LHCN-M2 (cell line): ENCODE data around the gene MMD2. TPM values are rescaled to one million over a fixed set of nuclear protein-coding genes. Genes with fewer than 3 reads are reported as not detected.
"Not testable (repeated sequence)": the region's sequence is repeated elsewhere in the genome, so short reads cannot be mapped to it uniquely, and the experiment has no call there.

Experiments used
- DNase-seq: peaks from one replicate; pipeline ENCODE4 v3.0.0-alpha.2; 2012; ENCODE audit warnings: low read depth
- polyA plus RNA-seq: library from polyadenylated mRNA; unstranded; fragments of >200 nt; gene quantifications from one replicate; pipeline ENCODE4 v1.2.1, GENCODE V29; 2012; ENCODE audit warnings: missing spikeins
- total RNA-seq: library from RNA; depleted of rRNA; stranded (reverse); fragments of >200 nt; gene quantifications from 2 replicates; pipeline ENCODE4 v1.2.3, GENCODE V29; 2014; rRNA removed

MMD2 gene, protein sequence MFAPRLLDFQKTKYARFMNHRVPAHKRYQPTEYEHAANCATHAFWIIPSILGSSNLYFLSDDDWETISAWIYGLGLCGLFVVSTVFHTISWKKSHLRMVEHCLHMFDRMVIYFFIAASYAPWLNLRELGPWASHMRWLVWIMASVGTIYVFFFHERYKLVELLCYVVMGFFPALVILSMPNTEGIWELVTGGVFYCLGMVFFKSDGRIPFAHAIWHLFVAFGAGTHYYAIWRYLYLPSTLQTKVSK
- total RNA-seq = not detected in 2 replicates
- polyA plus RNA-seq = not detected

DNA sequence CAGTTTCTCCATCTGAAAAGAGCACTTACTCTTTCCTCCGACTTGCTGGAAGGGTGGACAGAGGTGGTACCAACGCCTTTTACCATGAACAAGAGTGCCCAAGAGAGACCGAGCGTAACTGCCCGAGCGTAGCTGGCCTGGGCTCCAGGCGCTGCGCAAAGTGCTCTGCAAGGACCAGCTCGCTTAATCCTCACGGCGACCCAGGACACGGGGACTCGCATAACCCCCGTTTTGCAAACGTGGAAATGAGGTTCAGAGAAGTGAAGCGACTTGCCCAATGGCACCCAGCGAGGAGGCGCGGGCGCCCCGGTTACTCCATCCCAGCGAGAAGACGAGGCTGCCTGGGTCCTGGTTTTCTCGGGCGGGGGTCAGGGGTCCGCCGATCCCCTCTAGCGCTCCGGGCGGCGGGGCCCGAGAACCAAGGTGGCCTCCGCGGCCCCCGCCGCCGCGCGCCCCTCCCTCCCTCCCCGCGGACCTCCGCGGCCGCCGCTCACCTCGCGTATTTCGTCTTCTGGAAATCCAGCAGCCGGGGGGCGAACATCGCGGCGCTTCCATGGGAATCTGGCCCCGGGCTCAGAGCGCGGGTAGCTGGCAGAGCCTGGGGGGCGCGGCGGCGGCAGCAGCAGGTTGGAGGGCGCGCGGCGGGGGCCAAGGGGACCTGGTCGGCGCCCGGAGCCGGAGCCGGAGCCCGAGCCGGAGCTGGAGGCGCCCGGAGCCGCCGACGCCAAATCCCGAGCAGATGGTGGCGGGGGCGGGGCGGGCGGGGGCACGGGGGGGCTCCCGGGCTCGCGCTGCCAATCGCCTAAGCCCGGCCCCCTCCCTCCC is at the start of gene MMD2:
Gene MMD2 (minus strand): TSS at position 711 of the 825 bp plus-strand sequence. CDS start 170 bp downstream, at position 541.
- DNase-seq = no peak

DNA sequence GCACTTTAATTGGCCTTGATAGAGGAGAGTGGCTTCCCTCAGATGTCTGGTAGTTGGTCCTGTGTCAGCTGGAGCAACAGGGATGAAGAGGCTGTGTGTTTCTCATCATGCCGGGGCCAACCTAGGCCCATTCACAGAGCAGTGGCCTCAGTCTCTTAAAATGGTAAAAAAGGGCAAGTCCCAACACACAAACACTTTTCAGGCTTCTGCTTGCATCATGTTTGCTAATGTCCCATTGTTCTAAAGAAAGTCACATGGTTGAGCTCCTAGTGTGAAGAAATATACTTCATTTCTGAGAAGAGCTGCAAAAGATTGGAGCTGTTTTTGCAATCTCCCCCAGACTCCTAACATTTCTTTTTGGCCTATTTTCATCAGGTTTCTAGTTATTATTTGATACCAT is 46.1 kb upstream of the MMD2 start:
- no peak for DNase-seq

DNA sequence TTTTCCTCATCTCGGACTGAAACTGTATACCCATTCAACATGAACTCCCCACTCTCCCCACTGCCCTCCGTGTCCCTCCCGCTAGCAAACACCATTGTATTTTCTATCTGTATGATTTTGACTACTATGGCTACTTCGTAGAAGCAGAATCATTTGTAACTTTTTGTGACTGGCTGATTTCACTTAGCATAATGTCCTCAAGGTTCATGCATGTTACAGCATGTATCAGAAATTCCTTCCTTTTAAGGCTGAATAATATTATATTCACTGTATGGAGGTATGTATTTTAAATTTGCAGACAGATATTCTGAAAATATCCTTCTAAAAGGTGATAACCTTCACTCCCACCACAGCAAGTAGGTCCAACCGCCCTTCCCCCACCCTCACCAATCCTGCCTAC is 42.9 kb upstream of the MMD2 start:
- DNase-seq = no peak

DNA sequence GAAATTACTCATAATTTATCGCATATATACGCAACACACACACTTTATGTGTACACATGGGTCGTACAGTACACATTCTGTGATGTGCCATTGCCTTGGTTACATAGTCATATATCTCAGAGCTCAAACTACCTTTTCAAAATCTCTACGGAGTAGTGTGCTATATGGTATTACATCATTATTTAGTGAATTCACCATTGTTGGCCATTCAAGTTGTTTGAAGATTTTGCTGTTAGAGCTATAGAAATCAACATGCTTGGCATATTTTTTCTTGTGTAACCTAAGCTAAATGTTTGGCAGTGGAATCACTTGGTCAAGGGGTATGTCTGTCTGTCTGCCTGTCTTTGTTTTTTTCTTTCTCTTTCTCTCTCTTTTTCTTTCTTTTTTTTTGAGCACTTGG is 42.0 kb upstream of the MMD2 start:
- DNase-seq = no peak

DNA sequence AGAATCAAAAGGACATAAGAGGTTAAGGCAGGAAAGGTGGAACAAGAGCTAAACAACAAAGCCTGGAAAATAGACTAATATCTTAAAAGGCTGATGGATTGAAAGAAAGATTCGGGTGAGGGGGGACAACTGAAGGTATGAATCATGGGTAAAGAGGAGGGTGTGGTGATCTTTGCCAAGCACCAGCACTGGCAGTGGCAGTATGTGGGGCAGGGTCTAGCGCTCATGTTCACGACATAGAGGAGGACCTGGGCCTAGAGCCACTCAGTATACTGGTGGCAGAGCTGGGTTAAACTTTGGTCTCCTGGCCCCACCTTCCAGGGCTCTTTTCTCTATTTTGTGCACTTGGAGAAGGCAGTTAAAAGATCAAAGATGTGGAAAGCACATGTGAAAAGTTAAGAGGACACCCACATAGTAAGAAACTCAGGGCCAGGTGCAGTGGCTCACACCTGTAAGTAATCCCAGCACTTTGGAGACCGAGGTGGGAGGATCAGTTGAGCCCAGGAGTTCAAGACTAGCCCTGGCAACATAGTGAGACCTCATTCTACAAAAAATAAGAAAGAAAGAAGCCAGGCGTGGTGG is 40.5 kb upstream of the MMD2 start:
- no peak for DNase-seq

DNA sequence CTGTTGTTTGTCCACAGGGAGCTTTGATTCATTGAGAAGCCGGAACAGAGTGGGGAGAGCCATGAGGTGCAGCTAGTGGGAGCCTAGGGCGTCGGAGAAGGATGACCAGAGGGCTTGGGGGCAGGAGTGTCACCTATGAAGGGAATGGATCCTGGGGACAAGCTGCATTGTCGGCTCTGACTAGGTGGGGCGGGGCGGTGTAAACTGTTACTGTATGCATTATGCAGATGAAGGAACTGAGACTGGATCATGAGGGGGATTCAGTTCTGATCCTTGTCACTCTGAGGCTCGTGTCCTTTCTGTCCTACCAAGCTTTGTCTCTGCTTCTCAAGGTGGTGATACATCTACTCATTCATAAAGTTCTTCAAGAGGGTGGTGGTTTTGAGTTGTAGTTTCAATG is 39.9 kb upstream of the MMD2 start:
- no peak for DNase-seq

DNA sequence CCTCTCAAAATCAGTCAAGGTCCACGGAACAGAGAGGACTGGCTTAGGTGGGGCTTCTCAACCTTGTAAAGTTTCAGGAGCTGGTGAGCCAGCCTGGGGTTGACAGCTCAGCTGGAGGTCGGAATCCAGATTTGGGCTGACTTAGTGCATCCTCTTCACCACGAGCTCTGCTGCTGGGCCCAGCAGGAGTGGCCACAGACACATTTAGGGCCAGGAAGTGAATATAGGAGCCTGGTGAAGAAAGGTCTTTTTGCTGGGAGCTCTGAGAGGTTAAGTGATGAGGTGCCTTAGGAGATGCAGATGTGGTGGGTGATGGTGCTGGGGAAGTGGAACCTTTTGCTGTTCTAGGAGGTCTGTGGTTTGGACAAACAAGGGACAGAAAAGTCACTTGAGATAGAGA is 39.3 kb upstream of the MMD2 start:
- DNase-seq = no peak

DNA sequence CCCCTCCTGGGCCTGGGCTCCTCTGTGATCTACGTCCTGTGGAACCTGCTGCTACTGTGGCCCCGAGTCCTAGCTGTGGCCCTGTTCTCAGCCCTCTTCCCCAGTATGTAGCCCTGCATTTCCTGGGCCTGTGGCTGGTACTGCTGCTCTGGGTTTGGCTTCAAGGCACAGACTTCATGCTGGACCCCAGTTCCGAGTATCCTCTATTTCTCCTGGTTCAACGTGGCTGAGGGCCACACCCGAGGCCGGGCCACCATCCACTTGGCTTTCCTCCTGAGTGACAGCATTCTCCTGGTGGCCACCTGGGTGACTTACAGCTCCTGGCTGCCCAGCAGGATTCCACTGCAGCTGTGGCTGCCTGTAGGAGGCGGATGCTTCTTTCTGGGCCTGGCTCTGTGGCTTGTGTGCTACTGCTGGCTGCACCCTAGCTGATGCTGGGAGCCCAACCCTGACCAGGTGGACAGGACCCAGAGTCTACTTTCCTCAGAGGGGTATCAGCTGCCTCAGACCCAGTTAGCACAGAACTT is 37.8 kb upstream of the MMD2 start:
- DNase-seq = no peak

DNA sequence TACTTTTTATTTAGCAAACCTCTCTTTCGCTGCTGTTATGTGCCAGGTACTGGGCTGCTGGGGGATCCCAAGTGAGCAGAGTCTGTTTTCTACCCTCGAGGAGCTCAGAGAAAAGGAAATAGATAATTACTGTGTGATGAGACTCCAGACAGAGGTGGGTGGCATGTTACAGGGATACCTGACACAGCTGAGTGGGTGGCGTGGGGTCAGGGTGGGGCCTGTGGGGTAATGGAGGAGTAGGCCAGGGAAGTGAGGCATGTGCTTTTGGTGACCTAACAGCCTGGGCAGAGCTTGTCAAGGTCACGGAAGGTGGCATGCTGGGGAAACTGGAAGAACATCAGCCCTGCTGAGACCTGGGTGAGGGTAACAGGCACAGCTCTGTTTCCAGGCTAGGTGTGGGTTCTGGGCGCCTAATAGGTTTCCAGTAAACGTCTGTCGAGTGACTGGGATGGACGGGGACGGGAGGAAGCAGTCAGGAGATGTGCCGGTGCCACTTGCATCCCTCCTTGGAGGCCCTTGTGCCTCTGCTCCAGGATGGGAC is 36.5 kb upstream of the MMD2 start:
- no peak for DNase-seq

DNA sequence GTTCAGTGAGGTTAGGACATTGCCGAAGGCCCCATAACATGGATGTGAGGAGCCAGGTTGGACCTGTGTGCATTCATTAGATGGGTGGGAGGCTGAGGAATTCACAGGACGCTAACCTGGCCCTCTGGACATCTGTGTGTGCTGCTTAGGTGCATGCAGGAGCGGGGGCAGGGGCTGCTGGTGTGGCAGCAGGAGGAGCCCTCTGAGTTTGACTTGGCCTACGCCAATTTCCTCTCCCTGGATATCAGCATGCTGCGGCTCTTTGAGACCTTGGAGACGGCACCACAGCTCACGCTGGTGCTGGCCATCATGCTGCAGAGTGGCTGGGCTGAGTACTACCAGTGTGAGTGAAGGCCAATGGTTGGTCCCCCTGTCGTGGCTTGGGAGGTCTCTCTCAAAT is 34.5 kb upstream of the MMD2 start:
- DNase-seq = no peak

DNA sequence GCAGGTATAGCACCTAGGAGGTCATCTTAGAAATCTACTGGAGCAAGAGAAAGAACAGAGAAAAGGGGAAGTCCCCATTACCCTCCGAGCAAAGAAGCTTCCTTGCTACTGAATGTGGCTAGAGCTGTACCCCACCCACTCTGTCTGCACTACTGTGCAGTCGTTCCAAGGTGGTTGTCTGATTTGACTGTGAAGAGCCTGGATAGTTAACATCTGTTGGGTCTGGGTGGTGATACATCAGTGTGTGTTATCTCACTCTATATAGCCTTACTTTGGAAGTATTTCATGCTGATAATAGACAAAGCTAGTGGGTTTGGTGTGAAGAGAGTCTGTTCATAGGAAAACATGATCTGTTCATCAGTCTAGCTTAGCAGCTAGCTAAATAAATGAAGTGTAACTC is 23.8 kb upstream of the MMD2 start:
- not testable (repeated sequence) for DNase-seq

DNA sequence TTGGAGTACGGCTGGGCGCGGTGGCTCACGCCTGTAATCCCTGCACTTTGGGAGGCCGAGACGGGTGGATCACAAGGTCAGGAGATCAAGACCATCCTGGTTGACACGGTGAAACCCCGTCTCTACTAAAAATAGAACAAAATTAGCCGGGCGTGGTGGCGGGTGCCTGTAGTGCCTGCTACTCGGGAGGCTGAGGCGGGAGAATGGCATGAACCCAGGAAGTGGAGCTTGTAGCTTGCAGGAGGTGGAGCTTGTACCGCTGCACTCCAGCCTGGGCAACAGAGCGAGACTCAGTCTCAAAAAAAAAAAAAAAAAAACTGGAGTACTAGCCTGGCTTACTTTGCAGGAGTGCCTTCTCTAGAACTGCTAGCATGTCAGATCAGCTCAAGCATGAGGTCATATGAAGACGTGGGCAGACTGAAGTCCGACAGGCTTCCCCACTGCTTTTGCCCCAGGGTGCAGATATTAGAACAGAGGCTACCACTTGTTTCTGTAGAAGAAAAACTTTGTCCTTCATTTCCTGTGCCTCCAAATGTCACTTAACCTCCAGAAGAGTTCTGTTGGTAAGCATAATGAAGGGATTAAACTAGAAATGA is 22.4 kb upstream of the MMD2 start:
- DNase-seq = not testable (repeated sequence)

DNA sequence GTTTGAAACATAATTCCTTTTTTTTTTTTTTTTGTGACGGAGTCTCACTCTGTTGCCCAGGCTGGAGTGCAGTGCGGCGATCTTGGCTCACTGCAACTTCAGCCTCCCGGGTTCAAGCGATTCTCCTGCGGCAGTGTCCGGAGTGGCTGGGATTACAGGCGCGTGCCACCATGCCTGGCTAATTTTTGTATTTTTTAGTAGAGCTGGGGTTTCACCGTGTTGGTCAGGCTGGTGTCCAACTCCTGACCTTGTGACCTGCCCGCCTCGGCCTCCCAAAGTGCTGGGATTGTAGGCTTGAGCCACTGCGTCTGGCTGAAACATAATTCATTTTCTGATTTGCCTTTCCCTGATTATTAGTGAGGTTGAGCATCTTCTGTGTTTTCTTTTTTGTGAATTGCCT is 16.6 kb upstream of the MMD2 start:
- DNase-seq = not testable (repeated sequence)

DNA sequence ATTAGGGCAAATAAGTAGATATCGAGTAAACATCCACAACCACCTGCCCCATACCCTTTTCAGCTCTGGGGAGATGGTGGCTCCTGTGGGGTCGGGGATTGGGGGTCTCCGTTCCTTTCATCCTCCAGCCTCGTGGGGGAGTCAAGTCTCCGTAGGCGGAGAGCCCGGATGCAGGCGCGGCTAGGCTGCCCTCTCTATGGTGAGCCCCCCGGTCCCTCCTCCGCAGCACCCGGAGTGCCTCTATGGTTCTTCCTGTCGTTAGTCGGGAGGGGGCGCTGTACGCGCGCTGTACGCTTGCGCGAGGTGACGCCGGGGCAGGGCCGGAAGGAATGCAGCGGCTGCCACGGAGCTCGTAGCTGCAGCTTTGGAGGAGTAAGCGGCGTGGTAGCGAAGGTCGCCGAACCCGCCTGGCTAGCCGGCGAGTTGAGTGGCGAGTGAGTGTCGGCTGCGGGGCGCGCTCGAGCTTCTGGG is 14.8 kb upstream of the MMD2 start:
- peak; percentile 93 for DNase-seq

DNA sequence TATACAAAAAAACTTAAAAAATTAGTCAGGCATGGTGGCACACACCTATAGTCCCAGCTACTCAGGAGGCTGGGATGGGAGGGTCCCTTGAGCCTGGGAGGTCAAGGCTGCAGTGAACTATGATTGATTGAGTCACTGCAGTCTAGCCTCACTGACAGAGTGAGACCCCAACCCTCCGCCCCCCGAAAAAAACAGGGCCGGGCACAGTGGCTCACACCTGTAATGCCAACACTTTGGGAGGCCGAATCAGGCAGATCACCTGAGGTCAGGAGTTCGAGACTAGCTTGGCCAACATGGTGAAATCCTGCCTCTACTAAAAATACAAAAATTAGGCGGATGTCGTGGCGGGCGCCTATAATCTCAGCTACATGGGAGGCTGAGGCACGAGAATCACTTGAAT is 13.5 kb upstream of the MMD2 start:
- DNase-seq = not testable (repeated sequence)

DNA sequence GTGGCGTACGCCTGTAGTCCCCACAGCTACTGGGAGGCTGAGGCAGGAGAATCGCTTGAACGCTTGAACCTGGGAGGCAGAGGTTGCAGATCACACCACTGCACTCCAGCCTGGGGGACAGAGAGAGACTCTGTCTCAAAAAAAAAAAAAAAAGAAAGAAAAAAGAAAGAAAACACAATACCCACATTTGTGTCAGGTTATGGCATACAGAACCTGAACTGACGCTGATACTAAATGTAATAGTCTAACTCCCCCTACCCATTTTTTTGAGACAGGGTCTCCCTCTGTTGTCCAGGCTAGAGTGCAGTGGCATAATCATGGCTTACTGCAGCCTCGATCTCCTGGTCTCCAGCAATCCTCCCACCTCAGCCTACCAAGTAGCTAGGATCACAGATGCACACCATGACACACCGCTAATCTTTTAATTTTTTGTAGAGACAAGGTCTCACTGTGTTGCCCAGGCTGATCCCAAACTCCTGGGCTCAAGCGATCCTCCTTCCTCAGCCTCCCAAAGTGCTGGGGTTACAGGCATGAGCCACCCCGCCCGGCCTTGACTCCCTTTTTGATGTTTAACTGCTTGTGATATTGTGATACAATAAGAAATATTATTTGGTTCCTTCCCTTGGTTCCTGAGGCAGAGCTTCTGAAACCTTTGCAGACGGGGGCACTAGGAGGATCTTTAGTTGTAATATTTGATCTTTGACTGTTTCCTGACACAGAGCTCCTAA is 6.5 kb upstream of the MMD2 start:
- no peak for DNase-seq

DNA sequence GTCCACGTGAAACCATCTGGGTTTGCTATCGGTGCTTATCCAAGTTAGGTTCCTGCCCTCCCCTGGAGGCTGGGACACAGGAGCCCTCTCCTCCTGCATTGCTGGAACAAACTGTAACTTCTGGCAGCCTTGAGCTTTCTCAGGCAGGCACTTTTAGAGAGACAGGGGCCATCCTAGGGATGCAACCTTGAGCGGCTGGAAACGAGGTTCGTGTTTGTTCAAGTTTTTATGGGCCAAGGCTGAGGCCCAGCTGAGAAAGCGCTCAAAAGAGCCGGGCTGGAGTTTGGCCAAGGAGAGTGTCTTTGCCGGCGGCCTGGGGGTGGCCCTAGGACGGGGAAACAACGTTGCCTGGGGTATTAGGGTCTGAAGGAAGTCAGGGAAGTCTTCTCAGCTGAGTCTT is 5.5 kb upstream of the MMD2 start:
- no peak for DNase-seq

DNA sequence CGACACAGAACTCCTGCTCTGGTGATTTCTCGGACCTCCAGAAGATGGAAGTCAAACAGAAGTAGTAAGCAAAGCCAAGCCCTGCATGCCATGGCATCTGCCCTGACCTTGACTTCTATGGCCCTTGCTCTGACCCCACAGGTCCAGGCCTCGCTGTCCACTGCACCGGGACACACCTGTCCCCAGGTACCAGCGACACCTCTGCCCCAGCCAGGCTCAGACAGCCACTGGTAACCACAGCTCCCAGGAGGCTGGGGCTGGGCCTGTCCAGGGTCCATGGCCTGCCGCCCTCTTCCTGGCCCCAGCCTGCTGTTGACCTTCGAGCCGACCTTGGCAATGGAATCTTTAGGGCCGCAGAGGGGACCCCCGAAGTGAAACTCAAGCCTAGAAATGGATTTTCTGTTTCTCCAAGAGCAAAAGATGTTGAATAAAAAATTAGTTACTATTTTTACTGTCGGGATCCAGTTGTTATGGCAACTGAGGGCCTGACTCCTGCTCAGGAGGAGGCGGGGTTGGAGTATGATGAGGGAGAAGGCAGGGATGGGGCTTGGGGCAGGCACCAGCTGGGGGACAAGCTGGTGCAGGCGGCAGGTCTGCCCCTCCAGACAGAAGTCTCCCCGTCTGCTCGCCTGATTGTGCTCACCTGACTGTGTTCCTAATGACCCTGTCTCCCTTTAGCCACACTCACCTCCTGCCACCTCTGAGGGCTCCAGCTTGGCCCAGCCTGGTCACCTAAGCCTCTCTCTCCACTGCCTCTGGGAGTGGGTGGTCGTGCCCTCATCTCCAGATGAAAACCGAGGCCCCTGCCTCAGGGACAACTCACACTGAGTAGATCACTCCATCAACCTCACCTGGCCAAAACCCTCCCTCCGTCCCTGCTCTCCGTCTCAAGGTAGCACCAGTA is 4.1 kb upstream of the MMD2 start:
- DNase-seq = no peak

DNA sequence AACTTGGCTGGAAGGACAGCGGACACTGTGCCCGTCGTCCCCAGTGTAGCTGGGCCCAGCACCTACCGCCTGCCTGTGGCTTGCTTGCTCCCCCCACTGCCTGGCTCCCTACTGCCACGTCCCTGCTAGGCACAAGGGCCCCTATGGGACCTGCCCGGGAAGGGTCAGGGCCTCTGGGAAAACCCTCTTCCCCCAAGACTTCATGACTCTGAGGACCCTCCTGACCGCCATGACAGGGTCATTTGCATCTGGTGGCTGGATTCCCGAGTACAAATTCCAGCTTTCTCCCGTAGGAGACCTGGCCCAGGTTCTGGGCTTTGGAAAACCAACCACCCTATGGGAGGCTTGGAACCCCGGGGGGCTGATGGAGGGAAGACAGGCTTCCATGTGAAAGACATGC is 1.4 kb upstream of the MMD2 start:
- no peak for DNase-seq

DNA sequence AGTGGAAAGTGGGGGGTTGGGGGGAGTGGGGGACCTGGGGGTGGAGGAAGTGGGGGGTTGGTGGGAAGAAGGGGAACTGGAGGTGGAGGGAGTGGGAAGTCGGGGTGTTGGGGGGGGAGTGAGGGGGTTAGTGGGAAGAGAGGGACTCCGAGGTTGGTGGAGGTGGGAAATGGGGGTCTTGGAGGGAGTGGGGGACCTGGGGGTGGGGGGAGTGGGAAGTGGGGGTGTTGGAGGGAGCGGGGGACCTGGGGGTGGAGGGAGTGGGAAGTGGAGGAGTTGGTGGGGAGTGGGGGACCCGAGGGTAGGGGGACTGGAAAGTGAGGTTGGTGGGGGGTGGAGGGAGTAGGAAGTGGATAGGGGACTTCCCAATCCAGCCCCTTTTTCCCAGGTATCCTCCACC is 906 bp upstream of the MMD2 start:
- no peak for DNase-seq
